NCI-H524 treated with DMSO at 0.1 percent for 48 hours (cell line): Measurements from ENCODE around the gene CARD9.
"Not testable (repeated sequence)": the region's sequence is repeated elsewhere in the genome, so short reads cannot be mapped to it uniquely, and the experiment has no call there.

Experiments
- DNase-seq: peaks from one replicate; lab custom pipeline; 2025; lab: John Stamatoyannopoulos, UW

CARD9 gene

GRCh38 chr9:136363949-136364748 is 9.3 kb downstream of the CARD9 start:
- no peak for DNase-seq

- DNase-seq: no peak
These were observed 10.1 kb downstream of the CARD9 start, which contains the start of gene DNLZ for GRCh38 chr9:136363106-136363948. DNLZ (minus strand) TSS chr9:136363744; CDS start chr9:136363714, 30 bp downstream.

- DNase-seq: no peak
These were observed 11.1 kb downstream of the CARD9 start for GRCh38 chr9:136362450-136362784.

- DNase-seq: no peak
These were observed 11.6 kb downstream of the CARD9 start for GRCh38 chr9:136361754-136362449.

GRCh38 chr9:136361047-136361753 is 12.3 kb downstream of the CARD9 start:
- no peak for DNase-seq

- no peak for DNase-seq
These were observed 13.4 kb downstream of the CARD9 start for GRCh38 chr9:136359774-136360718.

- DNase-seq: no peak
These were observed 14.6 kb downstream of the CARD9 start for GRCh38 chr9:136358888-136359287.

GRCh38 chr9:136358016-136358415 is 15.5 kb downstream of the CARD9 start:
- no peak for DNase-seq

GRCh38 chr9:136357202-136357725 is 16.2 kb downstream of the CARD9 start:
- DNase-seq: no peak

- DNase-seq: no peak
These were observed 17.6 kb downstream of the CARD9 start for GRCh38 chr9:136355616-136356557.

GRCh38 chr9:136354592-136355085 is 18.8 kb downstream of the CARD9 start:
- no peak for DNase-seq

- DNase-seq: no peak
These were observed 19.5 kb downstream of the CARD9 start for GRCh38 chr9:136353757-136354488.

- no peak for DNase-seq
These were observed 20.4 kb downstream of the CARD9 start for GRCh38 chr9:136353088-136353487.

- DNase-seq: no peak
These were observed 20.8 kb downstream of the CARD9 start for GRCh38 chr9:136352682-136353081.

- DNase-seq: not testable (repeated sequence)
These were observed 21.6 kb downstream of the CARD9 start for GRCh38 chr9:136351868-136352267.

GRCh38 chr9:136351252-136351800 is 22.1 kb downstream of the CARD9 start:
- no peak for DNase-seq

GRCh38 chr9:136349546-136349945 is 23.9 kb downstream of the CARD9 start:
- DNase-seq: no peak

GRCh38 chr9:136348691-136349090 is 24.8 kb downstream of the CARD9 start:
- DNase-seq: no peak
